ENCODE data around the gene DNM3.

DNA sequence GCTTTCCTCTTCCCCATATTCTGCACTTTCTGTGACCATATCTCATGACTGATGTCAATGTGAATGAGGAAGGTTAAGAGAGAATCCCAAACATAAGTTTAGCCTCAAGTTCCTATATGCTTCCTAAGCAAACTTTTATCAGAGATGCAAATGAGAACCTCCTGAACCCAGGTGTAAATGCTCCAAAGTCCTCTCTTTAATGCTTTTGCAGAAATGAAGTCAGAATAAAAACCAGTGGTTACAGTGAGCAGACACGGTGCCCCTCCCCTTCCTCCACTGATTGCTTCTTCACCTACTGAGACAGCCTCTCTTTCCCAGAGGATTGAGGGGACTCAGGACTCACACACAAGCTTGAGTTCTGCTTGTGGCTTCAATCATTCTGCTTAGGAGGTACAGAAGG, 614.2 kb downstream of the DNM3 start:
- no peak for TF ChIP-seq EZH2 (IDR thresholded peaks at IDR 0.05; ENCODE audit: low read length)
- TF ChIP-seq, protein P1, sequence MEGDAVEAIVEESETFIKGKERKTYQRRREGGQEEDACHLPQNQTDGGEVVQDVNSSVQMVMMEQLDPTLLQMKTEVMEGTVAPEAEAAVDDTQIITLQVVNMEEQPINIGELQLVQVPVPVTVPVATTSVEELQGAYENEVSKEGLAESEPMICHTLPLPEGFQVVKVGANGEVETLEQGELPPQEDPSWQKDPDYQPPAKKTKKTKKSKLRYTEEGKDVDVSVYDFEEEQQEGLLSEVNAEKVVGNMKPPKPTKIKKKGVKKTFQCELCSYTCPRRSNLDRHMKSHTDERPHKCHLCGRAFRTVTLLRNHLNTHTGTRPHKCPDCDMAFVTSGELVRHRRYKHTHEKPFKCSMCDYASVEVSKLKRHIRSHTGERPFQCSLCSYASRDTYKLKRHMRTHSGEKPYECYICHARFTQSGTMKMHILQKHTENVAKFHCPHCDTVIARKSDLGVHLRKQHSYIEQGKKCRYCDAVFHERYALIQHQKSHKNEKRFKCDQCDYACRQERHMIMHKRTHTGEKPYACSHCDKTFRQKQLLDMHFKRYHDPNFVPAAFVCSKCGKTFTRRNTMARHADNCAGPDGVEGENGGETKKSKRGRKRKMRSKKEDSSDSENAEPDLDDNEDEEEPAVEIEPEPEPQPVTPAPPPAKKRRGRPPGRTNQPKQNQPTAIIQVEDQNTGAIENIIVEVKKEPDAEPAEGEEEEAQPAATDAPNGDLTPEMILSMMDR (optimal IDR thresholded peaks at IDR 0.05 in 1 of 3, IDR thresholded peaks at IDR 0.05 in 1 of 3, conservative IDR thresholded peaks at IDR 0.05 in 1 of 3; ENCODE audit: extremely low read depth in 1 of 3, insufficient read depth in 2 of 3, low read length in 3 of 3), result no peak
